SKM-1 (cell line): ENCODE data around the gene NUMB.

ENCODE experiments used
- DNase-seq: peaks from one replicate; lab custom pipeline; 2025; ENCODE audit not compliant: unreplicated experiment; lab: John Stamatoyannopoulos, UW

NUMB gene

GRCh38 chr14:73458183-73458976, at the start of gene NUMB:
Gene NUMB, minus strand, starts transcription at chr14:73458546. Its CDS starts 102,795 bp downstream, at chr14:73355751.
- DNase-seq, result peak; percentile 86

GRCh38 chr14:73503648-73504047, 45.3 kb upstream of the NUMB start:
- no peak for DNase-seq

- DNase-seq, result no peak
These were observed 43.8 kb upstream of the NUMB start for GRCh38 chr14:73502017-73502619.

- DNase-seq, result no peak
These were observed 42.0 kb upstream of the NUMB start for GRCh38 chr14:73500360-73500759.

- no peak for DNase-seq
These were observed 36.2 kb upstream of the NUMB start for GRCh38 chr14:73494593-73494992.

- DNase-seq, result no peak
These were observed 34.3 kb upstream of the NUMB start for GRCh38 chr14:73492670-73493069.

GRCh38 chr14:73492043-73492552, 33.8 kb upstream of the NUMB start:
- DNase-seq, result no peak

- no peak for DNase-seq
These were observed 33.1 kb upstream of the NUMB start for GRCh38 chr14:73491256-73492042.

GRCh38 chr14:73489481-73490175, 31.3 kb upstream of the NUMB start:
- DNase-seq, result no peak

GRCh38 chr14:73478684-73479083, 20.3 kb upstream of the NUMB start:
- DNase-seq, result no peak

- no peak for DNase-seq
These were observed 19.4 kb upstream of the NUMB start for GRCh38 chr14:73477618-73478266.

- DNase-seq, result no peak
These were observed 18.1 kb upstream of the NUMB start for GRCh38 chr14:73476451-73476931.

- no peak for DNase-seq
These were observed 16.6 kb upstream of the NUMB start for GRCh38 chr14:73474952-73475351.

GRCh38 chr14:73472185-73473114, 14.1 kb upstream of the NUMB start:
- DNase-seq, result peak; percentile 13

GRCh38 chr14:73471582-73472184, 13.3 kb upstream of the NUMB start:
- DNase-seq, result no peak

- DNase-seq, result no peak
These were observed 10.6 kb upstream of the NUMB start for GRCh38 chr14:73468828-73469375.

GRCh38 chr14:73467800-73468199, 9.5 kb upstream of the NUMB start:
- no peak for DNase-seq

- DNase-seq, result no peak
These were observed 9.0 kb upstream of the NUMB start for GRCh38 chr14:73467377-73467776.

GRCh38 chr14:73466861-73467260, 8.5 kb upstream of the NUMB start:
- no peak for DNase-seq
